Stimulated activated CD8-positive, alpha-beta memory T cell treated with anti-CD3 and anti-CD28 coated beads, Interleukin-7, amount 100 ng/mL, for 48 hours (primary cell): ENCODE data around the gene KIF23.
"Not testable (repeated sequence)": the region's sequence is repeated elsewhere in the genome, so short reads cannot be mapped to it uniquely, and the experiment has no call there.

Source experiments
- DNase-seq, 2 donors: peaks; one replicate each; pipeline ENCODE4 v3.0.0-alpha.2; 2020; ENCODE audit warnings: low read depth in 1 of 2; ENCODE audit errors: extremely low read depth in 1 of 2

Gene KIF23

GRCh38 chr15:69413822-69414700 lies at the start of gene KIF23:
Gene KIF23 (plus strand): TSS chr15:69414349. CDS start chr15:69414466, 117 bp downstream.
- DNase-seq = peak; percentile 83 to 89

GRCh38 chr15:69367236-69367635 lies 46.9 kb upstream of the KIF23 start:
- DNase-seq = no peak

DNA sequence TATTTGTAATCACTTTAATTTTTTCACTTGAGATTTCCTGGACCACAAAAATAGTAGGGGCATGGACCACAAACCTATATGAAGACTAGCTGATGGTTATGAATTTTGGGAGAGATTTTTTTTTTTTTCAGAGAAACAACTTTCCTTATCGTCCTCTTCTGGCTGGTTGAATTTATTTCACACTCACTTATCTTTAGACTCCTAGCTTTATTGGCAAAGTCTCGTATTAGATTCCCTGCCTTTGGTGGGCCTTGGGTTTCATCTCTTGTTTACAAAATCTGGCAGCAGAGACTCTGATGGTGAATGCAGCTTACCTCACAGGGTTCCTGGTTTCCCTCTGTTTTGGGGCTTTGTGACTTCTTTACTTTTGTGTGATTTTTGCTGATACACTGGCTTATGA lies 44.5 kb upstream of the KIF23 start:
- no peak for DNase-seq

DNA sequence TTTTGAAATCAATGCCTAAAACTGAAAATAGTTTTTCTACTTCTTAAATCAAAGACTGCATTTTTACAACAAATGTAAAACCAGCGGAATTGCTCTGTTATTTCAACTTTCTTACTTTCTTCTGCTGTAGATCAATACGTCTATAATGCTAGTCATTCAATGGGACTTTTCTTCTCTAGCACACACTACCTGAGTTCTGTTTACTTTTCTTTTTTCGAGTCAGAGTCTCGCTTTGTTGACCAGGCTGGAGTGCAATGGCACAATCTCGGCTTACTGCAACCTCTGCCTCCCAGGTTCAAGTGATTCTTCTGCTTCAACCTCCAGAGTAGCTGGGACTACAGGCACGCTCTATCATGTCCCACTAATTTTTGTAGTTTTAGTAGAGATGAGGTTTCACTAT lies 40.7 kb upstream of the KIF23 start:
- DNase-seq = no peak

- no peak for DNase-seq
Measured at GRCh38 chr15:69375151-69375790, 38.9 kb upstream of the KIF23 start.

DNA sequence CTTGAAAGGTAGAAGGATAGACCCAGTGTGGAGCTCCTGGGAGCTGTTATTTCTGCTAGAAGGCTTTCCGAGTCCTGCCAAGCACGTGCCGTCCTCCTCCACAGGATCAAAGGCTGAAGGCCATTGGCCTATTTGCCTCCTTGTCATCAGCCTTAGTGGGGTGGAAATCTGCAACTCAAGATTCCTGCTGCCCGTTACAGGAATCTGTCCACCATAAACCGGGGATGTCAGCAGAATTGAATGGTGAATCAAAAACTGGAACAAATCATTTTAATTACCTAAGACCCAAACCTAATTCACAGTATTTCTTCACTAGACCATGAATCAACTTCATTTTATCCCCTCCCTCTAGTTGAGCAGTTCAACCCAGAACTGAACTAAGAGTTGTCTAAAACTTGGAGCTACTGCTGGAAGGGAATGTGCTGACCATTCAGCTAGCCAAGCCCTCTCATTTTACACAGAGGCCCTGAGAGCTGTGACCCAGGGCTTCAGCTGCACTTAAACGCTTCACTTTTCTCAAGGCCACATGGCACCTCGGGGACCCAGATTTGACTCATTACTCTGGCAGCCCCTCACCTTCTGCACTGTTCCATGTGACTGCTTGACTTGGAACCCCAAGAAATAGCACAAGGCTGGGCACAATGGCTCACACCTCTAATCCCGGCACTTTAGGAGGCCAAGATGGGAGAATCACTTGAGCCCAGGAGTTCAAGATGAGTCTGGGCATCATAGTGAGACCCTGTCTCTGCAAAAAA lies 36.8 kb upstream of the KIF23 start:
- DNase-seq = no peak

DNA sequence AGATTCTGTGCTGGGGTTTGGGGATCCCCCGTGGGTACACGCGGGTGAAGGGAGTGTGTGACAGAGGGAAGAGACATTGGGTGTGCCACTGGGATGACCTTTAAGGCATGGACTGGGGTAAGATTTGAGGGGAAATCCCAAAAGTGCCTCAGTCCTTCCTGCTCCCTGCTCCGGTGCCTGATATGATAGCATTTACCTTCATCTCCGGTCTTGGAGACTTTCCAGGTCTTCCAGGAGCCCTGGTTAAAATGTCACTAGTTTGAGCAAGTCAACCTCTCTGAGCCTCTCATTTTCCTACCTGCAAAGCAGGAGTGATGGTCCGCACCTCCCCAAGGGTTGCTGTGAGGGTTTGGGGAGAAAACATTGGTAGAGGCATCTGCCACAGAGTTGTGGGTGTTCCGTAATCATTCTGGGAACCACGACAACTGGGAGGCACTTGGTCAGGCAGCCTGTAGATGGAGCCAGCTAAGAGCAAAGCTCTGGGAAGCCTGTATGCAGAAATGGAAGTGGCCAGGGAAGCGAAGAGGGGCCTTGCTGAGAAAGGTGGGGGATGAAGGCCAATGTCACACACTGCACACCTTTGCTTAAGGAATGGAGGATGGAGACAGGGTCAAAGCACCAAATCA lies 33.9 kb upstream of the KIF23 start:
- DNase-seq = no peak

- no peak for DNase-seq
Measured at GRCh38 chr15:69380726-69381105, 33.4 kb upstream of the KIF23 start.

DNA sequence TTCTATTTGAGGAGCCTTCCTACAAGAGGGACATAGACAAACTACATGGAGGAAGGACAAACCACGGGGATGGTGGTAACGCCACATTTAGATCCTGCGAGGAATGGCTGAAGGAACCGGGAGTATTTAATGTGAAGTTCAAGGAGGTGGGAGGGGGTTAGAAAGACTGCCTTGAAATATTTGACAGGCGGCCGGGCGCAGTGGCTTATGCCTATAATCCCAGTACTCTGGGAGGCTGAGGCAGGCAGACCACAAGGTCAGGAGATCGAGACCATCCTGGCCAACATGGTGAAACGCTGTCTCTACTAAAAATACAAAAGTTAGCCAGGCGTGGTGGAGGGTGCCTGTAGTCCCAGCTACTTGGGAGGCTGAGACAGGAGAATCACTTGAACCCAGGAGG lies 32.0 kb upstream of the KIF23 start:
- DNase-seq = not testable (repeated sequence)

GRCh38 chr15:69384066-69384465 lies 30.1 kb upstream of the KIF23 start:
- not testable (repeated sequence) for DNase-seq

DNA sequence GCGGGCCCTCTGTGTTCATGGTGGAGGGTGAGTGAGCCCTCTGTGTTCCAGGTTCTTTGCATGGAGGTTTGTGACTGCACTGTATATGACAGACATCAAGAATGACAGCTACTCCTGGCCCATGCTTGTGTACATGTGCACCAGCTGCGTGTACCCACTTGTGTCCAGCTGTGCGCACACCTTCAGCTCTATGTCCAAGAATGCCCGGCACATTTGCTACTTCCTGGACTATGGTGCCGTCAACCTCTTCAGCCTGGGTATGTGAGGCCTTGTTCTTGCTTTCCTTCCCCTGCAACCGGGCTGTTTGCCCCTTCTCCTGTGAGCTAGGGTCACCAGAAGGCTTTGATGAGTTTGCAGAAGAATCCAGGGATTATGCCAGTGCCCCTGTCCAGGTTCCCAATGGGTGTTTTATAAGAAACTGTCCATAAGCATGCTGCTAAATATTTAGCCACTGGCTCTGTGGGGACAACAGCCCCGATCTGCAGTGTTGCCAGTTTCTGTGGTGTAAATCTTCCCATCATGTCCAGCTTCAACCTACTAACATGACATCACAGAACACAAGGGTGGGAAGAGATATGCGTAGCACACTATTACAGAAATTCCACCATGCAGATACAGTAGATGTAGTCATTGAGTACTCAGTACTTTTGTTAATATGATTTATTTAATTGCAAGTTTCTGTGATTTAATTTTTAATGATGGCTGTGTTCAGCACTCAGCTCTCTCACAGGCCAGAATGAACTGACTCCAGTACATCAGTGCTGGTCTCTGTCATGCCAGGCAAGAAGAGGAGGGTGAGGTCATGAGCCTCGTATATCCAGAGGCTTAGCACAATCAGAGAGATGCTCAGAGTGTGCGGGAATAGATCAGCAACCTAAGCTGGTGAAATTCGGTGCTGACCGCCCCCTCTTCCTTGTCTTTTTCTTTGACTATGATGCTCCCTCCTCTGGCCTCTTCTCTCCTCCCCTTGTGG lies 29.2 kb upstream of the KIF23 start:
- DNase-seq = no peak

GRCh38 chr15:69385831-69386230 lies 28.3 kb upstream of the KIF23 start:
- no peak for DNase-seq

DNA sequence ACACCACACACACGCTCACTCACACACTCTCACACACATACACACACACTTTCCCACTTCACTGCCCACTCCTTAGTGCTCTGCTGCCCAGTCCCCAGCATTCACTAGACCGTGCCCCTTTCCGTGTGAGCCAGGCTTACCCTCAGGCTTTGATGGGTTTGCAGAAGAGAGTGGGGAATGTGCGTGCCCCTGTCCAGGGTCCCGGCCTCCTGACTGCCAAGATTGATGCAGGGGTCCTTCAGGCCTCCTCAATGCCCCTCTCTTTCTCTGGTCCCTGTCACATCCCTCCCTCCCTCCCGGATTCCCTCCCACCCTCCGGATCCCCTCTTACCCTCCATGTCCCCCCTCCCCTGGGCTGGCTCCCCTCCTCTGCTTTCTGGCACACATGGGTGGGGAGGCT lies 27.9 kb upstream of the KIF23 start:
- no peak for DNase-seq

- DNase-seq = no peak
Measured at GRCh38 chr15:69388260-69388705, 25.9 kb upstream of the KIF23 start.

DNA sequence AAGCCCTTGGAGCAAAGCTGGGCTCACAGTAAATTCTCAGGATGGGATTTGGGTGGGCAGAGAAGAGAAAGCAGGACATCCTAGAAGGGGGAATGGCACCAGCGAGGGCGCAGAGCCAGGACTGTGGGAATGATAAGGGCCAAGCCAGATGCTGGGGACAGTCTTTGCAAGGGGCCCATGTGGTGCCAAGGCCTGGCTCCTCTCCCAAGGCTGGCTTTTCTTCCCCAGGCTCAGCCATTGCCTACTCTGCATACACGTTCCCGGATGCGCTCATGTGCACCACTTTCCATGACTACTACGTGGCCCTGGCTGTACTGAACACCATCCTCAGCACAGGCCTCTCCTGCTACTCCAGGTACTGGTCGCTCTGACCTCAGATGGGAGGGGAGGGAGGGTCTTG lies 24.7 kb upstream of the KIF23 start:
- DNase-seq = no peak

DNA sequence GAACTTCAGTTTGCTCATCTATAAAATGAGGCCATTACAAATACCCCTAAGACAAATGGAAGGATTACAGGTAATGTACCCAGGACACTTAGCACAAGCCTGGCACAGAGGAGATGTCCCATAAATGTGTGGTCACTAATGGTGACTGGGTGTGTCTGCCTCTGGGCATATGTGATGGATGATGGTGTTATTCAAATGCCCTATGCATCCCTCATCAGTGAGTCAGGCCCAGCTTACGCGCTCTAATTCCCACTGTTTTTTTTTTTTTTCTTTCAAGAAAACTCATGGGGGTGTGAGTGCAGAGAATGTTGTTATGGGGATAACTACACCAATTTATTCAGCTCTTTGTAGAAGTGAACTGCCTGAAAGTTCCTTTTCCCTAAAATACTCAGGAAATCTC lies 23.6 kb upstream of the KIF23 start:
- DNase-seq = no peak

GRCh38 chr15:69391046-69391757 lies 22.9 kb upstream of the KIF23 start:
- DNase-seq = no peak

- DNase-seq = no peak
Measured at GRCh38 chr15:69392352-69392751, 21.8 kb upstream of the KIF23 start.

- no peak for DNase-seq
Measured at GRCh38 chr15:69393831-69394491, 20.2 kb upstream of the KIF23 start.
